ENCODE results near the gene RASGEF1C. TPM values are rescaled to one million over a fixed set of nuclear protein-coding genes. Genes with fewer than 3 reads are reported as not detected.

The RASGEF1C gene
- total RNA-seq, 1 donor from 2014 or later = 0.49 TPM

DNA sequence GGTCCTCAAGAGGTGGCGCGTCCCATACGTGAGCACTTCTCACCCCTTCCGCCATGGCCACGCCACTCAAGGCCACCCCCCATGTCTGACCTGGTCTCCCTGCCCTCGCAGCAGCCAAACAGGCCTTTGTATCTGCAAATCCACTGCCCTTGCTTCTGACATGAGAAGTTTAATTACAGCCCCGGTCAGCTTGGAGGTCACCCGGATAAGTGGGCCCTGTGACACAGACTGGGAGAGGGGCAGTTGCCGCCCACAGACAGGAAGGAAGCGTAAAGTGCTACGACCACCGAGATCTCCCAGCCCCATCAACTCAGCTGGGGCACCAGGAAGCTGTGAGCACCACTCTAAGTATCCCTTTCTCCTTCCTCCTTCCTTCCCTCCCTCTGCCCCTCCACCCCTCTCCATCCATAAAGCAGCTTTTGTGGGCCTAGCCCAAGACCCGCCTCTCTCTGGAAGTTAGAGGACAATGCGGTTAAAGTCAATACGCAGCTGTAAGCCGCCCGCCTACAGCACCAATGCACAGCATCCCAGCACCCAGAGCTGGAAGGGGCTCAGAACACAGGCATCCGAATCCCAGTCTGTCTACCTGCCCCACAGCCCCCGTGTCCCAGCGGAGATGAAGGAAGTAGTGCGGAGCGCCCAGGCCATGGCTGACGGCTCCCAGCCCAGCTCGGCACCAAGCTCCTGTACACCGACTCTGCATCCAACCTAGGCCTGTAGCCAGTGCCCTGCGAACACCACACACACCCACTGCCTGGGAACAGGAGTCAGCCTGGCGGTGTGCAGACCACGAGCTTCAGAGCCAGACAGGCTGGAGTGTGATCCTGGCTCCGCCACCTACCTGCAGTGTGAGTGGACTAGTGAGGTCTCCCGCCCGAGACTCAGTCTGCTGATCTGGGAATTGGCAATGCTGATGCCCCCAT lies 92.7 kb downstream of the RASGEF1C start:
- intact Hi-C loops (cut with DNase I) = no loop called here
- DNase-seq (ENCODE audit: missing footprints) (no peak), ATAC-seq (no peak)

GRCh38 chr5:180115326-180116076 lies 93.5 kb downstream of the RASGEF1C start:
- ATAC-seq = no peak
- intact Hi-C loops (cut with DNase I) = no loop called here
- DNase-seq (ENCODE audit: missing footprints) = no peak

GRCh38 chr5:180114304-180115003 lies 94.6 kb downstream of the RASGEF1C start:
- intact Hi-C loops (cut with DNase I) = no loop called here
- ATAC-seq (no peak), DNase-seq (ENCODE audit: missing footprints) (no peak)

DNA sequence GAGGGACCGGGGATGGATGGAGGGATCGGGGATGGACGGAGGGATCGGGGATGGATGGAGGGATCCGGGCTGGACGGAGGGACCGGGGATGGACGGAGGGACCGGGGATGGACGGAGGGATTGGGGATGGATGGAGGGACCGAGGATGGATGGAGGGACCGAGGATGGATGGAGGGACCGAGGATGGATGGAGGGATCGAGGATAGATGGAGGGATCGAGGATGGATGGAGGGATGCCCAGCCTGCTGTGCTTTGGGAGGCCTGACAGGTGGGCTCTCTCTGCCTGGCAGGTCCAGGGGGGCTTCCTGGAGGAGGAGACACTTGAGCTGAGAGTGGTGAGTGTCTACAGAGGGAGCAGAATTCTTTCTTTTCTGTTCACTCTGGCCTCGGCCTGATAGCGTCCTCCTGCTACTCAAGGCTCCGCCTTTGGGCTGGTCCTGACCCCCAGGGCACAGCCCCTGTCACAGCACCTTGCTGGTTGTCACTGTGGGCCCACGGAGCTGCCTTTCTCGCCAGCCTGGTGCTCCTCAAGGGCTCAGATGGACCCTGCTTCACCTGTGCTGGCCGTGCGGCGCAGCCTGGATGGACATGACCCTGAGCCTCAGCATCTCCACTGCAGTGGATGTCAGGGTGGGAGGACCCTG lies 95.2 kb downstream of the RASGEF1C start:
- intact Hi-C loops (cut with DNase I) = no loop called here
- ATAC-seq = no peak
- DNase-seq (ENCODE audit: missing footprints) = no peak

DNA sequence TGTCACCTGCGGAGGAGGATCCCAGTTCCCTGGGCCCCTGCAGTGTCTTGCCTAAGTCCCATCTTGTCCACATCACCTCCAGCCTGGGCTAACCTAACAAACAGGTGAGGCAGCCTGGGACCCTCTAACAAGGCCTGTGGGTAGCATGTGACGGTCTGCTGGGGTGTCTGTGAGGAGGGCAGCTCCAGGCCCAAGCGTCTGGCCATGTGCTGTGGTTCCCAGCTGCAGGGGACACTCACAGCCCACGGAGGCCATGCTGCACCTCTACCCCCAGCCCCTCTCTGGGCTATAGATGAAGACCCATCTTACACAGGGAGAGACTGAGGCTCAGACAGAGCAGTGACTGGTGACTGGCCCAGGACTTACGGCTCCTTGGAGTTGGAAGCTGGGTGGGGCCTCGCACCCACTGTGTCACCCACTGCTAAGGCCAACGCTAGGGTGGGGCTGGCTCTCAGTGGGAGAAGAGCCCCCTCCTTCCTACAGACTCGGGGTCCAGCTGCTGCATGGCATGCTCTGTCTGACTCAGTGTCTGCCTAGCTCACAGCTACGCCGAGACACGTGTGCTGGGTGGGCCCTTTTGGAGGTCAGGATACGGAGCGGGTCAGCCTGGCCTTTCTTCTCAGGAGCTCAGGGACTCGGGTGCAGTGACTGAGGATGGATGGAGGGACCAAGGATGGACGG lies 96.7 kb downstream of the RASGEF1C start:
- no peak for ATAC-seq
- DNase-seq (ENCODE audit: missing footprints) = no peak
- intact Hi-C loops (cut with DNase I) = no loop called here

DNA sequence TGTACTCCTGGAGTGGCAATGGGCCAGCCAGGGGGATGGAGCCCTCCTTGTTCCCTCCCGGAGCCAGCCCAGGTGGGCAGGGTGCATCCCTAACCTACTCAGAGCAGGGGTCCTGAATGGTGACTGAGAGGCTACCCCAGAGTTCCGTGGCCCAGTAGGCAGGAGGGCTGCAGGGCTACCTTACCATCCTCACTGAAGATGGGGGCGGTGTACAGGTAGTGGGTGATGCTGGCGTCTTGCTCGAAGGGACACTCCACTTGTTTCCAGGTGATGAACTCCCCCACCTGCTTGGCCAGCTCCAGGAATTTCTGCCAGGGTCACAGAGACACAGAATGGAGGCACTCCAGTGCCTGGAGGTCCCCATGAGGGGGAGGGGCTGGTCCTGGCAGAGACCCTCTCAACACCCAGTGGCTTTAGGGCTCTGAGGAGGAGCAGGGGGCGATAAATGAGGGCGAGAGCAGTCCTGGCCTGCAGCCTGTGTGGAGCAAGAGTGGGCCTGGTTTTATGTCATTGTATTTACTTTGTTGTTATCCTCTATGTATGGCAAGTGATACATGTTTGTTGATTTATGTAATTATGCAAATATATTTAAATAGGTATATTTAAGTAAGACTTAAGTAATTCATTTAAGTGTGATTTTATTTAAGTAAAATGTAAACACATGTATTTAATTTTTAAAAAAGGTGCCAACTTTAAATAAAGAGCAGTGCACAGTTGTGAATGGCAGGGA lies 97.6 kb downstream of the RASGEF1C start:
- intact Hi-C loops (cut with DNase I) = no loop called here
- DNase-seq (ENCODE audit: missing footprints) = no peak
- ATAC-seq = no peak

DNA sequence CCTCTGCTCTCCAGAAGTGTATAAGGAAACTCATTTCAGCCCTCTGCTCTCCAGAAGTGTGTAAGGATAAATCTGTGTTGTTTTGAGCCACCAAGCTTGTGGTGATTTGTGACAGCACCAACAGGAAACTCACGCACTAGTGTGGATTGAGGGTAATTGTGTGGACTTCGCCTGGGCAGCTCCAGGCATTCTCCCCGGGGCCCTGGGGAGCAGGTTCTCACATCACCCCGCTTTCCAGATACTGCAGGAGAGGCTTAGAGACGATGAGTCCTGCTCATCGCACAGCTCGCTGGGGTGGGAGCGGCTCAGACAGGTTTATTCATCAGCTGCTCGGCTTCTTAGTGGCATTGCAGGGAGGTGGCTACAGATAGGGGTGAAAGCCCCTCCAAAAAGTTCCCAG lies 99.1 kb downstream of the RASGEF1C start:
- intact Hi-C loops (cut with DNase I) = no loop called here
- no peak for DNase-seq (ENCODE audit: missing footprints)
- ATAC-seq = no peak

DNA sequence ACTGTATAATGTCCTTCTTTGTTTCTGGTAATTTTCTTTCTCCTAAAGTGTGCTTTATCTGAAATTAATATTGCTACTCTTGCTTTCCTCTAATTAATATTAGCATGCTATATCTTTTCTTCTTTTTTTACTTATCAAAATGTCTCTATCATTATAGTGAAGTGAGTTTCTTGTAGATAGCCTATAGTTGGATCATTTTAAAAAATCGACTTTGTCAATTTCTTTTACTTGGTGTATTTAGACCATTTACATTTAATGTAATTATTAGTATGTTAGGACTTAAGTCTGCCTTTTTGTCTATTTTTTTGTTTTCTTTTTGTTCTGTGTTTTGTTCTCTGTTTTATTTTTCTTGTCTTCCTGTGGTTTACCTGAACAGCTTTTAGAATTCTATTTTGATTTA lies 102.0 kb downstream of the RASGEF1C start:
- DNase-seq (ENCODE audit: missing footprints) = no peak
- ATAC-seq = no peak
- intact Hi-C loops (cut with DNase I) = no loop called here

DNA sequence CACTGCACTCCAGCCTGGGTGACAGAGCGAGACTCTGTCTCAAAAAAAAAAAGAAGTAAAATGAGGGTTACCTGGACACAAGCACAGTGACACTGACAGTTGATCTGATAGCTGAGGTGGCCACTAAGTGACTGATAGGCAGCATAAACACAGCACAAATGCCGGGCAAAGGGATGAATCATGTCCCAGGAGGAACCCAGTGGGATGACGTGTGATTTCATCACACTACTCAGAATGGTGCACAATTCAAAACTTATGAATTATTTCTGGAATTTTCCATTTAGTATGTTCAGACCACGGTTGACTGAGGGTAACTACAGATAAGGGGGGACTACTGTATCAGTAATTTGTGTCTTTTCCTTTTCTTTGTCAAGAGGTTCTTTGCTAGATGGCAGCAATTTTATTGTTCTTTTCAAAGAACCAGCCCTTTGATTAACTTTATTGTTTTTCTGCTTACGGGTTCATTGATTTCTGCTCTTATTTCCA lies 103.1 kb downstream of the RASGEF1C start:
- ATAC-seq = no peak
- DNase-seq (ENCODE audit: missing footprints) = no peak
- intact Hi-C loops (cut with DNase I) = no loop called here

- ATAC-seq = no peak
- intact Hi-C loops (cut with DNase I) = no loop called here
- no peak for DNase-seq (ENCODE audit: missing footprints)
These were observed 104.9 kb downstream of the RASGEF1C start for GRCh38 chr5:180104168-180104530.

DNA sequence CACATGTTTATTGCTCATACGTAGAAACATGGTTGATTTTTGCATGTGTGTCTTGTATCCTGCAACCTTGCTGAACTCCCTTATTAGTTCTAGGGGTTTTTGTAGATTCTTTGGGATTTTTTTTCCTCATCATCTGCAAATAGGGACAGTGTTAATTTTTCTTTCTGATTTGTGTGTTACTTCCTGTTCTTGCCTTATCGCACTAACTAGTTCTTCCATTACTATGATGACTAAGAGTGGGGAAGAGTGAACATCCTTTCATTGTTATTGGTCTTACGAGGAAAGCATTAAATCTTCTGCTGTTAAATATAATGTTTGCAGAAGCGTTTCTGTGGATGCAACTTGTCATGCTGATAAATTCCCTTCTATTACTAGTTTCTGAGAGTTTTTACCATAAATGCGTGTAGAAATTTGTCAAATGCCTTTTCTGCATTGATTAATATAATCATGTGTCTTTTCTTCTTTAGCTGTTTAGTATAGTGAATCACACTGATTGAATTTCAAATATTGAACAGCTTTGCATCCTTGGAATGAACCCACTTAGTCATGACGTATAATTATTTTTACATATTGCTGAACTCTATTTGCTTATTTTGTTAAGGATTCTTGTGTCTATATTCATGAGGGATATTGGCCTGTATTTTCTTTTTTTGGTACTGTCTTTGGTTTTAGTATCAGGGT lies 105.4 kb downstream of the RASGEF1C start:
- intact Hi-C loops (cut with DNase I) = no loop called here
- DNase-seq (ENCODE audit: missing footprints) (no peak), ATAC-seq (no peak)

DNA sequence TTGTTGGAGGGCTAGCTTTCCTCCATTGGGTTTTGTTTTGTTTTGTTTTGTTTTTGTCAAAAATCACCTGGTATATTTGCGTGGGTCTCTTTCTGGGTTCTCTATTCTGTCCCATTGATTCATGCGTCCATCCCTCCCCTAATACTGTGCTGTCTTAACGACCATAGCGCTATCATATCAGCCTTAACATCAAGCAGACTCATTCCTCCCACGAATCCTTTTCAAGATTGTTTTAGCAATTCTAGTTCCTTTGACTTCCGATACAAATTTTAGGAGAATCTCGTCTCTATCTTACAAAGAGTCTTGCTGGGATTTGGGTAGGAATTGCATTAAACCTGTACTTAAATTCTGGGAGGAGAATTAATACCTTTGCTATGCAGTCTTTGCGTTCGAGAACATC lies 106.4 kb downstream of the RASGEF1C start:
- ATAC-seq = no peak
- intact Hi-C loops (cut with DNase I) = no loop called here
- DNase-seq (ENCODE audit: missing footprints) = no peak

DNA sequence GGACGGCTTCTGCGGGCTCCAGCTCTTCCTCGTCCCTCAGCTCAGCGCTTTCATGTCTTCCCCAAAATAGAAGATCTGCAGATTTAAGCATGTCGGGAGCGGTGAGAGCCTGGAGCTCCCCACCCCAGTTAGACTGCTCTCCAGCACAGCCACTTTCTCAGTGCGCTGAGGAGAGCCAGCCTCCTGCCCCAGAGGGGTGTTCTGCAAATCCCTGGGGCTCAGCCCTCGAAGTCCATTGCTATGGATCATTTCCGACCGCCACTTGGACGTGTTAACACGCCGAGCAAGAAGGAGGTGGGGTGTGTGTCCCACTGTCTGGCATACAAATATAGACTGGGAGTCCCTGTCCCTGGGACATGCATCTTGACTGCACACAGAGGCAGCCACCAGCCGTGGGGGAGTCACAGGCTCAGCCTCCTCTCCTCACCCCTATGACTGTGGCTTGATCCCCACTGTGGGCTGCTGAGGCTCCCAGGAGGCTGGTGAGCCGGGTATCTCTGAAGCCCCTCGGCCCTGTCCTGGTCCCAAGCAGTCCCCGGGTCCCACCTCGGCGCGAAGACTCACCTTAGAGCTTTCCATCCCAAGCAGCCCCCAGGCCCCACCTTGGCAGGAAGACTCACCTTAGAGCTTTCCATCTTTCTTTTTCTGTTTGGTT lies 107.4 kb downstream of the RASGEF1C start:
- ATAC-seq (no peak), DNase-seq (ENCODE audit: missing footprints) (no peak)
- intact Hi-C loops (cut with DNase I) = no loop called here

GRCh38 chr5:180100621-180101450 lies 108.2 kb downstream of the RASGEF1C start:
- ATAC-seq (no peak), DNase-seq (ENCODE audit: missing footprints) (no peak)
- intact Hi-C loops (cut with DNase I) = no loop called here

GRCh38 chr5:180099733-180100611 lies 109.0 kb downstream of the RASGEF1C start:
- intact Hi-C loops (cut with DNase I) = no loop called here
- DNase-seq (ENCODE audit: missing footprints) (no peak), ATAC-seq (no peak)
